Nephron (organoid): Measurements from ENCODE around the gene PRRG2.

Experiments
- H3K27ac Mint-ChIP-seq, 3 experiments: 2 replicates each; pipeline ENCODE4 v1.8.0; 2020; ENCODE audit warnings: mixed read lengths in 3 of 3, mild to moderate bottlenecking in 2 of 3, moderate library complexity in 1 of 3
- H3K27me3 Mint-ChIP-seq: 2 replicates; pipeline ENCODE4 v1.8.0; 2021; ENCODE audit warnings: low read depth, mild to moderate bottlenecking, moderate library complexity, mixed read lengths
- H3K36me3 Mint-ChIP-seq: 2 replicates; pipeline ENCODE4 v1.8.0; 2020; ENCODE audit warnings: low read depth, mixed read lengths
- H3K4me1 Mint-ChIP-seq: 2 replicates; pipeline ENCODE4 v1.8.0; 2020; ENCODE audit warnings: mixed read lengths
- H3K4me3 Mint-ChIP-seq, 3 experiments: 2 replicates each; pipeline ENCODE4 v1.8.0; 2020; ENCODE audit warnings: mild to moderate bottlenecking in 3 of 3, mixed read lengths in 3 of 3, moderate library complexity in 2 of 3
- H3K9me3 Mint-ChIP-seq: 2 replicates; pipeline ENCODE4 v1.8.0; 2020; ENCODE audit warnings: mixed read lengths
- CTCF ChIP-seq, 3 experiments: fragments of 200-600 bp; sonication (generic); IDR thresholded peaks; one replicate each; pipeline ENCODE4 v1.5.0; 2021; ENCODE audit warnings: antibody characterized with exemption in 3 of 3; ENCODE audit not compliant: unreplicated experiment in 3 of 3

The PRRG2 gene

DNA sequence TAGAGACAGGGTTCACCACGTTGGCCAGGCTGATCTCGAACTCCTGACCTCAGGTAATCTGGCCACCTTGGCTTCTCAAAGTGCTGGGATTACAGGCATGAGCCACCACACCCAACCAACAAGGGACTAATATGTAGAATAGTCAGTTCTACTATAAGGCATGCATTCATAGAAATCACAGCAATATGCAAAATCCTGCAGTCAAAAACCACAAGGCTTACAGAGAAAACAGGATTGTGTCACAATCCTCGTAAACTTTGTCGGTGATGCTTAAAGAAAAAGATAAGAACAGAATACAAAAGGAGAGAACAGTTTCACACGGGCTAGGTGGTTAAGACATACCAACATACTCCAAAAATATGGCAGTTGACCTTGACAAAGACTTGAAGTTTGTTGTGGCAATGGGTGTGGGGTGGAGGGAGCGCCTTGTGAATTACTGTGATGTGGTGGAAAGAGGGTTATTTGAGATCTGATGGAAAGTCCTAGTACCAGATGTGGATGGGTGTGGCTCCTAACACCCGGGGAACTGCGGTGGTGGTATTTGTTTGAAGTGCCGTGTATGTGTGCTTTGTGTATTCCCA lies 13.2 kb upstream of the PRRG2 start:
- no peaks in the 10 kb centered on the region for H3K9me3 Mint-ChIP-seq
- peaks cover 10% of the 10 kb centered on the region for H3K36me3 Mint-ChIP-seq
- no peaks in the 10 kb centered on the region for H3K27me3 Mint-ChIP-seq
- peaks cover 29% of the 10 kb centered on the region for H3K4me1 Mint-ChIP-seq
- no peak overlapping the region for H3K4me3 Mint-ChIP-seq
- no peak for TF ChIP-seq CTCF (IDR thresholded peaks at IDR 0.05; ENCODE audit: unreplicated experiment in 3 of 3)
- peak overlapping the region in 1 of 3 experiments; percentile 70 for H3K27ac Mint-ChIP-seq

DNA sequence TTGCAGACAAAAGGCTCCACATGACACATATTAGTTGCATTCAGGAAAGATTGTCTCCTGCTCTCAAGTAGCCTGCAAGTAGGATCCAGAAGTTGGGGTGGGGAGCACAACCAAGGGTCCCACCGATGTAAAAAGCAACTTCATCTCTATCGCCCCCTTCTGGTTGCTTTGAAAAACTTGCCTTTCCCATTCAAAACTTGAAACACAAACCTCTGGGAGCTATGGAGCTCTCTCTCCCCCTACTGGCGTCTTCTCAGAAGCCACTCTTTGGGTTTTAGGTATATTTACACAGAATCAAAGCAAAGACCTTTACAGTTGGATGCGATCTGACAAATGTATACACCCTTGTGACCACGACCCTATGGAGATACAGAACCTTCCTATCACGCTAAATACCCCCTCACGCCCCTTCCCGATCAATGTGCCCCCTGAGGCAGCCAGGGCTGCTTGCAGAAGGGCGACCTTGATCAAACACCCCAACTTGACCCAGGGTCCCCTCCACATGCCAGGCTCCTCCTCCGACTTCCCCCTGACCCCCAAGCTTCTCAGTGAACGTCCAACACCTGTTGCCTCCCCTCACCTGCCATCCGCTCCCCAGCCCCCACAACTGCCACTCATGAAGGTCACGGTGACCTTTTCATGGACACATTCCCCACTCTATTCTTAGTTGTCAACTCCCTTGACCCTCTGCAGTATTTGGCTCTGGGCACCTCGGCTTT lies 10.8 kb upstream of the PRRG2 start:
- Mint-ChIP-seq H3K4me1 (peaks cover 36% of the 10 kb centered on the region), H3K27ac (peak overlapping the region; percentile 83 to 94 (median 83)), H3K36me3 (peaks cover 10% of the 10 kb centered on the region), H3K27me3 (no peaks in the 10 kb centered on the region), H3K4me3 (peak overlapping the region in 1 of 3 experiments; percentile 59), H3K9me3 (no peaks in the 10 kb centered on the region)
- TF ChIP-seq CTCF (IDR thresholded peaks at IDR 0.05; ENCODE audit: unreplicated experiment in 3 of 3), result peak; percentile 96 to 99 (median 99)

DNA sequence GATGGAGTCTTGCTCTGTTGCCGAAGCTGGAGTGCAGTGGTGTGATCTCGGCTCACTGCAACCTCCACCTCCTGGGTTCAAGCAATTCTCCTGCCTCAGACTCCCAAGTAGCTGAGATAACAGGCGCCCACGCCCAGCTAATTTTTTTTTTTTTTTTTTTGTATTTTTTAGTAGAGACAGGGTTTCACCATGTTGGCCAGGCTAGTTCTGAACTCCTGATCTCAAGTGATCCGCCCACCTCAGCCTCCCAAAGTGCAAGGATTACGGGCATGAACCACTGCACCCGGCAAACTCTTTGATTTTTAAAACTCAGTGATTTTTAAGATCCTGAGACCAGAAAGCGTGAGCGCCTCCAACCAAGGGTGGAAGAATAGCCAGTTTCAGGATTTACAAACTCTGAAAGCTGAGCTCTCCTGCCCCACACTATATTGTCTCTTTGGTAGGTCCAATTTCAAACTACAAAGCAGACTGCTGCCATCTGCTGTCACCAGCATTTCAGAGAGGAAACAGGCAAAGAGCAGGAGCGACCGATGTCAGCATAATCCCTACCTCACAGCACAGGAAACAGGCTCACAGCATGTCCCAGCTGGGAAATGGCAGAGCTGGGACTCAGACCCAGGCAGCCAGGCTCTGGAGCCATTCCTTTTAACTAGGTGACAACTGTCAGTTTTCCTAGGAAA lies 10.0 kb upstream of the PRRG2 start:
- Mint-ChIP-seq H3K27me3 (no peaks in the 10 kb centered on the region), H3K4me1 (peaks cover 34% of the 10 kb centered on the region), H3K36me3 (peaks cover 12% of the 10 kb centered on the region), H3K9me3 (no peaks in the 10 kb centered on the region), H3K4me3 (peak overlapping the region in 1 of 3 experiments; percentile 7), H3K27ac (peak overlapping the region; percentile 36 to 83 (median 80))
- no peak for TF ChIP-seq CTCF (IDR thresholded peaks at IDR 0.05; ENCODE audit: unreplicated experiment in 3 of 3)

DNA sequence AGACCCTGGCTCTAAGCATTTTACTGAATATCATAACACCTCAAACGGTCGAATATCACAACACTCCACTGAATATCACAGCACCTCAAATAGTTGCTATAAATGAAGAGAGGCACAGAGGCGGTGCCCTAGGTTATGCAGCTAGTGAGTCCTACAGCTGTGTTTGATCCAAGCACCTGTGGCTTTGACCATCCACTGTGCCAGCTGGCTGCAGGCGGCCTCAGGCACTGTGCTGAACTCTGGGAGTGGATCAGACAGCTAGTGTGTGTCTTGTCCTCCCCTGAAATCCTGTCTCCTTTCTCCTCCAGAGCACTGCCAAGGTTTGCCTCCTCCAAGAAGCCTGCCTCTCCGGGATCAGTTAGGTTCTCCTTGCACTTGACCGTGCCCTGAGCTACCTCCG lies 8.1 kb upstream of the PRRG2 start:
- no peaks in the 10 kb centered on the region for H3K9me3 Mint-ChIP-seq
- H3K36me3 Mint-ChIP-seq, result peaks cover 12% of the 10 kb centered on the region
- H3K4me3 Mint-ChIP-seq, result no peak overlapping the region

DNA sequence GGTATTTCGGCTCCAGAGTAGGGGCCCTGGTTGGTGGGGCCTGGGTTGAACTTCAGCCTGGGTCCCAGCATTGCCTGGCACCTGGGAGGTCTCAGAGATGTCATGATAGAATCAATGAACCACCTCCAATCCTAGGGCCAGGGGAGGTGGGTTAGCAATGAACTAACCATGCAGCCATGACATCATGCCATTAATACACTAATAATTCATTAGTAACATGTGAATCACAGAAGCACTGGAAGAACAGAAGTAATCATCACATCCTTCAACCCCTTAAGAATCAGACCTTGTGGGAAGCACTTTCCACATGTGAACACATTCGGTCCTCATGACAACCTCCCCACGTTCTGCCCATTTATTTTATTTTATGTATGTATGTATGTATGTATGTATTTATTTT lies 7.7 kb upstream of the PRRG2 start:
- H3K27ac Mint-ChIP-seq, result no peak overlapping the region
- no peaks in the 10 kb centered on the region for H3K9me3 Mint-ChIP-seq
- peaks cover 26% of the 10 kb centered on the region for H3K4me1 Mint-ChIP-seq
- no peak for TF ChIP-seq CTCF (IDR thresholded peaks at IDR 0.05; ENCODE audit: unreplicated experiment in 3 of 3)
- no peaks in the 10 kb centered on the region for H3K27me3 Mint-ChIP-seq
- no peak overlapping the region for H3K4me3 Mint-ChIP-seq
- H3K36me3 Mint-ChIP-seq, result peaks cover 12% of the 10 kb centered on the region

More for the DNA sequence above, 8.1 kb upstream of the PRRG2 start:
- TF ChIP-seq CTCF (IDR thresholded peaks at IDR 0.05; ENCODE audit: unreplicated experiment in 3 of 3), result no peak
- no peak overlapping the region for H3K27ac Mint-ChIP-seq
- peaks cover 31% of the 10 kb centered on the region for H3K4me1 Mint-ChIP-seq
- no peaks in the 10 kb centered on the region for H3K27me3 Mint-ChIP-seq
